ENCODE data around the gene GPC6. TPM values are rescaled to one million over a fixed set of nuclear protein-coding genes. Genes with fewer than 3 reads are reported as not detected.

The GPC6 gene
- total RNA-seq, 4 donors from 2014 or later, result 13.7 to 21.7 (median 16.5) TPM

DNA sequence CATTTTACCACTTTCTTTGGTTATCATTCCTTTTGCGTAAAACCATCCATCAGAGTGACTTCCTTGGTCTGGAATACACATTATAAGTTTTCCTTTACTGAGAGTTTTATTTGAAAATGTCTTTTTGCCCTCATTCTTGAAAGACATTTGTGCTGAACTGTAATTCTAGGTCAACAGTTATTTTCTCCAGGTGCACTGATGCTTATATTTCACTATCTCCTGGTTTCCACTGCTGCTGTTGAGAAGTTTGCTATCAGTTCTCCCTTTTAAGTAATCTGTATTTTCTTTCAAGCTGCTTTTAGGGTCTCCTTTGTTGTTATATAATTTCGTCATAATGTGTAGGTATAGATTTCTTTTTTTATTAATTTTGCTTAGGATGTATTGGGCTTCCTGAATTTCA, 1092.9 kb downstream of the GPC6 start:
- H3K4me3 ChIP-seq, result no peak overlapping the region
- H3K27ac ChIP-seq, result no peak overlapping the region
- H3K36me3 ChIP-seq, result no peaks in the 10 kb centered on the region
- H3K27me3 ChIP-seq, result no peaks in the 10 kb centered on the region
- TF ChIP-seq POLR2A (IDR thresholded peaks at IDR 0.05) (no peak), EP300 (IDR thresholded peaks at IDR 0.05) (no peak), POLR2AphosphoS5 (IDR thresholded peaks at IDR 0.05) (no peak)
- TF ChIP-seq, protein P1, sequence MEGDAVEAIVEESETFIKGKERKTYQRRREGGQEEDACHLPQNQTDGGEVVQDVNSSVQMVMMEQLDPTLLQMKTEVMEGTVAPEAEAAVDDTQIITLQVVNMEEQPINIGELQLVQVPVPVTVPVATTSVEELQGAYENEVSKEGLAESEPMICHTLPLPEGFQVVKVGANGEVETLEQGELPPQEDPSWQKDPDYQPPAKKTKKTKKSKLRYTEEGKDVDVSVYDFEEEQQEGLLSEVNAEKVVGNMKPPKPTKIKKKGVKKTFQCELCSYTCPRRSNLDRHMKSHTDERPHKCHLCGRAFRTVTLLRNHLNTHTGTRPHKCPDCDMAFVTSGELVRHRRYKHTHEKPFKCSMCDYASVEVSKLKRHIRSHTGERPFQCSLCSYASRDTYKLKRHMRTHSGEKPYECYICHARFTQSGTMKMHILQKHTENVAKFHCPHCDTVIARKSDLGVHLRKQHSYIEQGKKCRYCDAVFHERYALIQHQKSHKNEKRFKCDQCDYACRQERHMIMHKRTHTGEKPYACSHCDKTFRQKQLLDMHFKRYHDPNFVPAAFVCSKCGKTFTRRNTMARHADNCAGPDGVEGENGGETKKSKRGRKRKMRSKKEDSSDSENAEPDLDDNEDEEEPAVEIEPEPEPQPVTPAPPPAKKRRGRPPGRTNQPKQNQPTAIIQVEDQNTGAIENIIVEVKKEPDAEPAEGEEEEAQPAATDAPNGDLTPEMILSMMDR (IDR thresholded peaks at IDR 0.05), result no peak
- no peak for ATAC-seq
- no peaks in the 10 kb centered on the region for H3K9me3 ChIP-seq
- 88 to 100% methylated on average over 1 to 2 of the region's 2 CpGs for WGBS, 2 donors (ENCODE audit: low coverage in 1 of 2)
- no peaks in the 10 kb centered on the region for H3K4me1 ChIP-seq

DNA sequence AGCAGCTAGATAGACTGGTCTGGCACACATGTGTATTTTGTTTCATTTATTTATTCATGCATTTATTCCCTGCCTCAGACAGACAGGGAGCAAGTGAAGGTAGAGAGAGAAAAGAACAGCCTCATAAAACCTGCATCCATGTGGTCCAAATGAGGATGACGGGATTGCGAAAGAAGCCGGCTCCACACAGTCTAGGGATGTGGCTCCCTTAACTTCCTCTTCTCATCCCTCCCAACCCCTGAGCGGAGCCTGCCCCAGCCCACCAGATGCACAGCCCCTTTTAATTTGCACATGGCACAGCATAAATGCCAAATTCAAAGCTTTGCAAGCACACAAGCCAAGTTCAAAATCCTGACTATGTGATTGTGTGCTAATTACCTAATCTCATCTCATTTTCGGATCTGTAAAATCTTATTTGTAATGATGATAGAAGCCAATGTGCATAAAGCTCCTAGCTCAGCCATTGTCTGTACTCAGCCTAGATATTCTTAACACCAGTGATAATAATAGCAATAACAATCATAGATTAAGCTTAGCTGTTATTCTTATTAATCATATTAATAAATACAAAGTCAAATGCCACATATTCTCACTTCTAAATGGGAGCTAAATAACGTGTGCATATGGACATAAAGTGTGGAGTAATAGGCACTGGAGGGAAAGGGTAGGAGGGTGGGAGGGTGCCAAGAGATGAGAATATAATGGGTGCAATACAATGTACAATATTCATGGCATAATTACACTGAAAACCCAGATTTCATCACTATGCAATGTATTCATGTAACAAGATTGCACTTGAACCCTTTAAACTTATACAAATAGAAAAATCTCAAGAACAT, 1096.5 kb downstream of the GPC6 start:
- Histone ChIP-seq H3K4me1 (no peaks in the 10 kb centered on the region), H3K27ac (no peak overlapping the region), H3K36me3 (no peaks in the 10 kb centered on the region), H3K4me3 (no peak overlapping the region), H3K27me3 (no peaks in the 10 kb centered on the region), H3K9me3 (no peaks in the 10 kb centered on the region)
- WGBS, 2 donors (ENCODE audit: low coverage in 1 of 2), result 82 to 85% methylated on average over 6 of the region's 6 CpGs
- ATAC-seq, result no peak
- no peak for TF ChIP-seq POLR2AphosphoS5 (IDR thresholded peaks at IDR 0.05)
- TF ChIP-seq EP300 (IDR thresholded peaks at IDR 0.05), result no peak
- TF ChIP-seq, protein P1 (IDR thresholded peaks at IDR 0.05), result no peak

DNA sequence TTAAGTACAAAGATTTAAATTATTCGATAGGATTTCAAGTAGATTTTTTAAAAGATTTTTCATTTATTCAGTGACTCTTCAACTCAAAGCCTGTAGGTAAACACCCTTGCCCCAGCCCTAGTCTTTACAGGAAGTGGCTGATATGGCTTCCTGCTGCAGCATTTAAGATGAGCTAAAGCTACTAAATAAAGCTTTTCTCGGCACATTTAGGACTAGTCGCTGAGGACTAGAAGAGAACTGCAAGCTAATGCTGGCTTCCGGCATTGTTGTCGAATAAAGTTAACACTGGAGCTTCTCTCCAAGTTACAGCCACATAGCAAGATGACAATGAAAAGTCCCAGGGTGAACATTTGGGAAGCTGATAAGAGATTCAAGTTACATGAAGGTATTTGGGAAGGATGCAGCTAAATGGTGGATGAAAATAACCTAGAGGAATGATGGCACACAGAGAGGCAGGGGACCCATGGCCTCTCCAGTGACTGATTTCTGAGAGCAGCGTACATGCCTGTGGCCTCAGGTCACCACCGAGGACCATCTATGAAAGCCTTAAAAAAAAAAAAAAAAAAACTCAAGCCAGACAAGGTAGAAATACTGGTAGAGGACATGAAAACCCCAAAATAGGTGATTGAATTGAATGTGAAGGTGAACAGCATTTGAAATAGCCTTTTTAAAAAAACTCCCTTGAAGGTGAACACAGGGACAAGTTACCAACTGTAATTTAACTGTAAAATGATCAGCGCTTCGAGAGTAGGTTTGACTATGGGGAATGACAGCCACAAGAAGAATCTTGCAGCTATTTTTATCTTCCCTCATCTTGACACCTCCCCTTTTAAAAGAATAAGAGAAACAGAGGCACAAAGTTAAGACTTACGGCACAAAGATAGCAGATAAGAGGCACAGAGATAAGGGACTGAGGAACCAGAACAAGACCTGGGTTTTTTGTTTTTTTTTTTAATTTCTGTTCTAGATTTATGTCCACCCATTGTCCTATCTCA, 1097.5 kb downstream of the GPC6 start:
- peaks cover 0 to 8% (median 0%) of the 10 kb centered on the region in 3 donors for H3K4me1 ChIP-seq
- no peak for ATAC-seq
- TF ChIP-seq POLR2AphosphoS5 (IDR thresholded peaks at IDR 0.05) (no peak), EP300 (IDR thresholded peaks at IDR 0.05) (no peak), POLR2A (IDR thresholded peaks at IDR 0.05) (no peak)
- TF ChIP-seq, protein P1 (IDR thresholded peaks at IDR 0.05), result no peak
- H3K36me3 ChIP-seq, result no peaks in the 10 kb centered on the region
- no peaks in the 10 kb centered on the region for H3K9me3 ChIP-seq
- WGBS, 2 donors (ENCODE audit: low coverage in 1 of 2), result 85 to 92% methylated on average over 6 to 10 of the region's 10 CpGs
- H3K27me3 ChIP-seq, result no peaks in the 10 kb centered on the region
- H3K4me3 ChIP-seq, result no peak overlapping the region
- H3K27ac ChIP-seq, result no peak overlapping the region

DNA sequence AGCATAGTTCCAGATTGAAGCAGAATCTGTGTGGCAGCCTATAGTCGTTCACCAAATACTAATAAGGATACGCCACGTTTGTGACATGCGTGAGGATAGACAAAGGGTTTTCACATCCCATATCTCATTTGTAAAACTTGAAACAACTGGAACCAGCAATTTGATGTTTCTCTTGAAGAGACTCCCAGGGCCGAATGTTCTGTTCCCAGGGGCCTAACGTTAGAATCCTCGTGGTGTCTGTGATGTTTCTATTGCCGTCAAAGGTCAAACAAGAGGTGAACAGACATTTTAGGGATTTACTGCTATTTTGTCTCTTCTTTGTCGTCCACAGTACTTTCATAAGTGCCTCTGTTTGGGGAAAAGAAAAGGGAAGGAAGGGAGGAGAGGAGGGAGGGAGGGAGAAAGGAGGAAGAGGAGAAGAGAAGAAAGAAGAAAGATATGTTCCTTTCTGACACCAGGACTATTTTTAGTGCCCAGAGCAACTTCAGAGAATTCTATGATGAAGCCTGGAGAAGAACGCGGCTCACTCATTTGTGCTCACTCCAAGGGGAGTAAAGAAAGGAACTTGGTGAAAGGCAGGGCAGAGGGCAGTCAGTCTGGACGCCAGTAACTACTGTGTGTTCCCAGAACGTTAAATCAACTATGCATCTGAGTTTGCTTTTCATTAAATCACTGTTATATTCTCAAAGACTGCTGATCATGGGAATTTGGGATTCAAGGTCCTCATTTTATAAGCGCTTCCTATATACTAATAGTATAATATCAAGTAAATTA, 1098.3 kb downstream of the GPC6 start:
- no peak for ATAC-seq
- WGBS, 2 donors (ENCODE audit: low coverage in 1 of 2), result 75 to 90% methylated on average over 11 to 14 of the region's 14 CpGs
- Histone ChIP-seq H3K36me3 (no peaks in the 10 kb centered on the region), H3K4me3 (no peak overlapping the region), H3K27me3 (no peaks in the 10 kb centered on the region), H3K27ac (no peak overlapping the region), H3K9me3 (no peaks in the 10 kb centered on the region), H3K4me1 (peaks cover 0 to 17% (median 0%) of the 10 kb centered on the region in 3 donors)
- TF ChIP-seq, protein P1 (IDR thresholded peaks at IDR 0.05), result no peak
- TF ChIP-seq POLR2A (IDR thresholded peaks at IDR 0.05) (no peak), EP300 (IDR thresholded peaks at IDR 0.05) (no peak), POLR2AphosphoS5 (IDR thresholded peaks at IDR 0.05) (no peak)
